ENCODE results near the gene KANSL1.

GRCh38 chr17:46027048-46027975 lies 165.9 kb downstream of the KANSL1 start:
- TF ChIP-seq CTCF (IDR thresholded peaks at IDR 0.05) (no peak), POLR2A (IDR thresholded peaks at IDR 0.05) (no peak), EP300 (IDR thresholded peaks at IDR 0.05; ENCODE audit: low read depth) (no peak), POLR2AphosphoS5 (IDR thresholded peaks at IDR 0.05) (no peak)

Measured in transverse colon (tissue), 4 donors.